Stimulated activated CD4-positive, alpha-beta T cell treated with anti-CD3 and anti-CD28 coated beads, Interleukin-15, amount 100 ng/mL, for 48 hours (primary cell): ENCODE data around the gene ABCC11.

Source experiments
- DNase-seq, 2 donors: peaks; one replicate each; pipeline ENCODE4 v3.0.0-alpha.2; 2020; ENCODE audit warnings: low read depth in 2 of 2

Gene ABCC11

DNA sequence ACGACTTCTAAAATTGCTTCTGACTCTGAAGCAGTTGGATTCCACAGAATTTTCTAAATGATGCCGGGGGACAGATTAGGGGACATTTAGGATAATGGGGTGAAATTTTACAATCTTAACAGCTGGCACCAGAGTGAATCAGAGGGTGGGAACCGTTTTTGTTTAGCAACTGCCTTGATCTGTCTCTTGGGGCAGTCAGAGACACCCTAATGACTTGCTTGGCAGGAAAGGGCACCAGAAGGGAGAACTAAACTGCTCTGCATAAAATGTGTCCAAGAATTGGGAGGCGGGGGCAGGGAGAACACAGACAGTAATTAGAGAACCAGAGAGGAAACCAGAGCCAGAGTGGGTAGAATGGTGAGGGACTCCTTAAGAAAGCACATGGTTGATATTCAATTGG, 85.4 kb downstream of the ABCC11 start:
- no peak for DNase-seq

DNA sequence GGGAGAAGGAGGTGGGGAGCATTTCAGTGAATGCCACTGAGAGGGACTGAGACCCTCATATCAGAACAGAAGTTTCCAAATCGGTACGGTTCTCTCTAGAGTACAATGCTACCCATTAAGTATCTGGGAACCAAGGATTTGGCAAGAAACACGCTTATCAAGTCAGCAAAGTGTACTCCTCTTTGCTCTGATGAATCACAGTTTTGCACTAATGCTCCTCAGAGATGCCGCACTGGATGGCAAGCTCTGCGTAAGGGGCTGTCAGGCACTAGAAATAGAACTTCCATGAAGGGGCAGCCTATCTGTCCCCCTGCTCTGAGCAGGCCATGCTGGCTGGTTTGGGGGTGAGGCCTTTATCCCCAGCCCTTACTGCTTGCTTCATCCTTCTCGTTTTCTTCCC, 86.8 kb downstream of the ABCC11 start:
- no peak for DNase-seq

DNA sequence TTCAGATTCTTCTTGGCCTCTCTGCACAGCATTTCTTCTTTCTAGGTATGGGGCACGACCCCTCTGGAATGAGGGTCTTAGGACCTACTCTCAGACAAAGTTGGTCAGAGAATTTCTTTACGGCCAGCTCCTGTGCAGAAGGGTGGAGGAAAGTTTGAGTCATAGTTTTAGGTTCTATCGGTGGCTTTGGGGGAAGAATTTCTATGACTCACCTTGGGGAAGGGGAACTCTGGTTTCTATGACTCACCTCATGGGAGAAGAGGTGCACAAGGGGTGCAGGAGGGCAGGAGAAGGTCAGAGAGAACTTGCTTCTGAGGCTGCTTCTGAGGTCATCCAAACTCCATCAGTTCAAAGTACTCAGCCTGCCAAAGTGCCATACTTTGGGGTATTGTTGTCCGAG, 89.0 kb downstream of the ABCC11 start:
- peak; percentile 33 to 52 for DNase-seq

DNA sequence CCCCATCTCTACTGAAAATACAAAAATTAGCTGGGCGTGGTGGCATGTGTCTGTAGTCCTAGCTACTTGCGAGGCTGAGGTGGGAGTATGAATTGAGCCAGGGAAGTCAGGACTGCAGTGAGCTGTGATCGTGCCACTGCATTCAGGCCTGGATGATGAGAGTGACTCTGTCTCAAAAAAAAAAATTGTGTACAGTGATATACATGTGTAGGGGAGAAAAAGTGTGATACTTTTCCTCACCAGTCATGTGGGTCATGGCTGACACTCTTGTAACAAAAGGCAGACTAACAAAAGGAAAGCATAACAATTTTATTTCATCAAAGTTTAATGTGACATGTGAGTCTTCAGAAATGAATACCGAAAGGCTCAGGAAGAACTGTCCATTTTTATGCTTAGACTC, 89.5 kb downstream of the ABCC11 start:
- DNase-seq: no peak

DNA sequence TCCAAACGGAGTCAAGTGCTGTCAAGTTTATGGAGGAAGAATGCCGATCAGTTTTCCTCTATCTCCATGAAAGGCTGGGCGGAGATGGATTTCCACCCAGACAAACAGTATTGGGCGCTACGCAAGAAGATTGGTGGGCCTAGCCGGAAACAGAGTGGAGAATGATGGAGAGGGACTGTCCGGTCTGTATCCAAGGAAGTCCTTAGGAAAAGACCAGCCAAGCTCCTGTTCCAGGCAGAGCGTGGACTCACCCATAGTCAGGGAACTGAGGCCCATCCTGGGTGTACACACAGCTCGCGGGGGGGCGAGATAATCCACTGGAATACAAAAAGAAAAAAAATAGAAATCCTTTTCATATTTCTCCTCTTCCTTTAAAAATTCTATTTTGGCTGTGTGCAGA, 90.0 kb downstream of the ABCC11 start:
- DNase-seq: no peak

DNA sequence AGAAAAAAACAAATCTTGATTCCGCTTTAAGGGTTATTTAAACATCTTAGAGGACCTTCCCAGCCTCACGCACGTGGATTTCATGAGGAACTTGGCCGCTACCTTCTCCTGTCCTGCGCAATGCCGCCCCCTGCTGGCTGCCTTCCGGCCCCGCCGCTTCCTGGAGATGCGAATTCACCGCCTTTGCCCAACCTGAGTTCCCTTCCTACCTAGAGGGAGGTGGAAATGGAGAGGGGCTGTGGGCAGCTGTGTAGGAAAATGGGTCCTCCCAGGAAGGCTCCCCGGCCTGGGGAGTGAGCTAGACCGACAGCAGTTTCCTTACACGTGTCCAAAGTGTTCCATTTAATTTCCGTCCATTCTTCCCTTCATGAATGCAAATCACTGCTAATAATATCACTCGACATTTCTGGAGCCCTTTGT, 90.5 kb downstream of the ABCC11 start:
- DNase-seq: peak; percentile 67 to 80

DNA sequence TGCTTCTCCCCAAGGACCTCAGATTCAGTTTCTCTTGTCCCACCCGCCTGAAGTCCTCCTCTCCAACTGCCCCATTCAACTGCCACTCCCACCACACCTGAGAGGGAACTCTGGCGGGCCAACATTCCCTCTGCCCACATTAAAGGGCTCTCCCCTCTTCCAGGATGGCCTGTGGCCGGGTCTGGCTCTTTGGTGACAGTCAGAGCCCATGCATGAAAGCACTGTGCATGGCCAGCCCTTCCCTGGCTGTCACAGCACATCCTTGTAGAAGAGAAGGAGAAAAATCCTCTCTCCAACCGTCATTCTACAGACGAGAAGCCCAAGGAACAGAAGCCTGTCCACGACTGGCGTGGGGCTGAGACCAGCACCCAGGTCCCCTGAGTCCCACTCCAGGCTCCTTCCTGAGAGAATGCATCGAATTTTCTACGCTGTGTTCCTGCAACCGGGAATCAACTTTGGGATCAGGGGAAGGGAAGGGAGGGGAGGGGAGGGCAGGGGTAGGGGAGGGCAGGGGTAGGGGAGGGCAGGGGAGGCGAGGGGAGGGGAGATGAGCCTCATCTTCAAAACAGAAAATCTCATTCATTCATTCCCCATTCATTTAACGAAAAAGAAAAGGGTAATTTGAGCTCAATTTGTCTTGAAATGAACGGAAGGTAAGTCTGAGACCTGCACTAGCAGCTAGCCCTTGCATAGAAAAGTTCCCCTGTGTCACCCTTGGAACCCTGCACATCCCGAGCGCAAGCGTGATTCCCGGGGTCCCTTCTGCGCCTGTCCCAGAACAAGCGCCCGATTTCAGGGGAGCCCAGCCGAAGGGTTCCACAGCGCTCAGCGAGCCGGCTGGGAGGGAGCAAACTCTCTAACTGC, 91.2 kb downstream of the ABCC11 start, which contains the start of gene ABCC12:
Gene ABCC12 (minus strand): TSS at position 68 of the 864 bp plus-strand sequence. CDS start 9,569 bp downstream, outside the sequence.
- no peak for DNase-seq

DNA sequence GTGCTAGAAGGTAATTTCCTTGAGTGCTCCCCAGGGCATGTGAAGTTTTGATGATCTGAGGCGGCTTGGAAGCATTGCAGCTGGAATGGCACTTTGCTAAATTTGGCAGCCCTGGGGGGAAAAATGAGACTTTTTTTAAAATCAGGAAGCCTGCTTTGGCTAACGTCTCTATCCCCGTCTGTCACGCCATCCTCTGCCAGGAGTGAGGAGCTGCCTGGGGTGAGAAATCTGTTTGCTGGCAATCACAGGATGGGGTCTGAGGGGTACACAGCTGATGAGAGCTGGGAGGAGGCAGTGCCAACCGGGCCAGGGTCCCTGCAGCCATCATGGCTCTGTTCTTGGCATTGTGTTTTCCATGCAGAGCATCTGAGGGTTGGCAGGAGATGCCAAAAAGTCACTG, 93.6 kb downstream of the ABCC11 start:
- no peak for DNase-seq

DNA sequence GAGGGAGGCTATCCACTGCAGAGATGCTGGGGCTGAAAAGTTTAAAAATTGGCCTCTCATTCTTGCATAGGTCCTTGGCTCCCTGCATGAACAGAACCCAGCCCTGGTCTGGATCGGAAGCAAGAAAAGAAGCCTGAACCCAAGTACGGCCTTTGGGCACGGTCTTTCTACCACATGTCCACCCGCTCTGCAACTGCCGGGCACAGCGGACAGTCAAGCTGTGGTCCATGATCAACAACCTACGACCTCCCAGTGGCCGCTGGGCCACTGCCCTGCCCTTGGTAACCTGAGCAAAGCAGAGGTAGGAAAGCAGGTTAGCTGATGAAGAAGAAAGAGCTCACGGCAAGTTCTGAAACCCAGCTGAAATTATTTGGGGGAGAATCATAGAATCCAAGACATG, 95.1 kb downstream of the ABCC11 start:
- DNase-seq: no peak

DNA sequence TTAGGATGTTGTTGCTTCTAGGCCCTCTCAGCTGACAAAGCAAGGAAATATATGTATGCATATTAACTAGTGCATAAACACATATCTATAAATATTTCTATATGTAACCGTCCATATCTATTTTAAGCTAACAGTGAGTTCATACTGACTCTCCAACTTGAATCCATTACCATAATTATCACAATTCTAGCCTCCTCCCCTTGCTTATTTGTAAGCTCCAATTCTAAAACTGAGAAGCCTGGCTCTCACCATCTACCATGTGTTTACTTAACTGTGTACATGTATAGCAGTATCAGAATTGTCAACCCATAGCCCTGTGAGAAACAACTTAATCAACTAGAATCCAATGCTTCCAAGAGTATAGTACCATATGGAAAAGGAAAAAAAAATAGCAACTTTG, 96.6 kb downstream of the ABCC11 start:
- no peak for DNase-seq

DNA sequence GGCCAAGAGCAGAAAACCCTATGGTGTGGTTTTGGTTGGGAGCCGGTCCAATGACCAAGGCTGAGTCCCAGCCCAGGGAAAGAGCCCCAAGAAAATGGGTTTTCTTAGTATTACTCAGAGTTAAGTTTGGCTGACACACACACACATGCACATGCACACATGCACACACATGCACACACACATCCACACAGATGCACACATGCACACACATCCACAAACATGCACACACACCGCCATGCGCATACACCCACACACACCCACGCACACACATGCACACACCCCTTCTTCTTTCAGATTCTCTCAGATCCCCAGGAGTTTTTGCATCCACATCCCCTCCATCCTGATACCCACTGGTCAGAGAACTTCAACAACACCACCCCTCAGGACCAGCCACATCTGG, 100.6 kb downstream of the ABCC11 start:
- DNase-seq: no peak

DNA sequence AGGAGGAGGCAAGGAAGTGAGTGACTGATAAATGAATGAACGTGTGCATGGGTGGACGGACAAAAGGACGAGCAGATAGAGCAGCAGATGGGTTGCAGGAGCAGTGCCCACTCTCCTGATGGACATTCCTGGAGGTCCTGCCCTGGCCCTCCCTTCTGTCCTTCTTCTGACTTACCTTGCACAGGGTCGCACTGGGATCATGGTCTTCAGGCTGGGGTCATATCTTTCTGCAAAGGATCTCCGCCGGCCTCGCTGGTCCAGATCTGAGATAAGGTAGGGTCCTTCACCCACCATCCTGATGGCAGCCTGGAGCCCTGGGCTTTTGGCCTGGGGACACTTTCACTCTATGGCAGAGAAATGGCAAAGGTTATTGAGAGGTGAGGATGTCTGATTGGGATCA, 101.2 kb downstream of the ABCC11 start:
- no peak for DNase-seq

DNA sequence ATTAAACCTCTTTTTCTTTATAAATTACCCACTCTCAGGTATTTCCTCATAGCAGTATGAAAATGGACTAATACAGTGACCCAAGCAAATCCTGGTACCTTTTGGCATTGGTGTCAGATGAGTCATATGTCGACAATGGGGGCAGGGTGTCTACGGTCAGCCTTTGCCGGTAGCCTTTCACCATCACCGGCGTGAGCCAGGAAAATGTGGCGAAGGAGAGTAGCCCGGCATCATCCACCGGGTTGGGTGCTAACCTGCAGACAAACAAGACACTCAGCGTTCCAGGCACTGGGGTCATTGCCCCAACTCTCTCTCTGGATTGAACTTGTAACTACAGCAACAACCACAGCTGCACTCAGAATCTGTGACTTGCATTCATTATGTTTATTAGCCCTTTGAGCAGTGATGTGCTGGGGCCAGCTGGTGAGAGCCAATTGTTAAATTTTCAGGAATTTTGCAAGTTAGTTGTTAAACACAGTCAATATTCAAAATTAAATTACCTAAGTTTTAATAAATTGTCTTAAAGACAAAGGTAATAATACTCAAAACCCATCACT, 103.4 kb downstream of the ABCC11 start:
- no peak for DNase-seq

DNA sequence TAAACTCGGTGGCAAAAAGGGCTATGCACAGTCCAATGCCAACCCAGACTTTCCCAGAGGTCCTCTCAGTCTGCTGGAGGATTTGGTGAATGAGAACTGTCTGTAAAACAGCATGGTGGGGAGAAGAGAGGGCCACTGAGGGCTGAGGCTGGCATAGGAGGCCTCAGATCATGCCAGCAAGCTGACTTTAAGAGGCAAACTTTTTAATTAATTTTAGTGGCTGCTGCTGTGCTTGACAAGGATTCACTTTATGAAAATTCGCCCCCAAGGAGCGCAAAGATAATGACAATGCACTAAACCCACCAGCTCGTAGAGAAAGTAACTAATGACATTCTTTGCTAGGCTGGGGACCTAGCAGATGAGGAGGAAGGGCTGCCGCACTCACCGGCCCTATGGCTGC, 106.5 kb downstream of the ABCC11 start:
- DNase-seq: no peak

DNA sequence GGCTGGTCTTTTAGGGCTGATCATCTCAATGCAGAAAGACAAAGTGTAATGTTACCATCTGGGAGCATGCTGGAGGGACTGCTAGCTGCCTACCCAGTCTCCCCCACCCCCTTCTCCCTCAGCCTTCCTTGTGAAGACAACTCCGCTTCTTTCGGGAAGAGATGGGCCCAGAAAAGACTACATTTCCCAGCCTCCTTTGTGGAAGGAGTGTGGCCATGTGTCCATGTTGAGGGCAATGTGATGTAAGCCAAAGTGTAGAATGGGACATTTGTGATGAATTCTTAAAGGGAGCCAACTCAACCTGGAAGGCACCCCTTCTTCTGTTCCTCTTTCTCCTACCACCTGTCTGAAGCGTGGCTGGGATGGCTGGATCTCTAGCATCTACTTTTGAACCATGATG, 107.8 kb downstream of the ABCC11 start:
- no peak for DNase-seq

DNA sequence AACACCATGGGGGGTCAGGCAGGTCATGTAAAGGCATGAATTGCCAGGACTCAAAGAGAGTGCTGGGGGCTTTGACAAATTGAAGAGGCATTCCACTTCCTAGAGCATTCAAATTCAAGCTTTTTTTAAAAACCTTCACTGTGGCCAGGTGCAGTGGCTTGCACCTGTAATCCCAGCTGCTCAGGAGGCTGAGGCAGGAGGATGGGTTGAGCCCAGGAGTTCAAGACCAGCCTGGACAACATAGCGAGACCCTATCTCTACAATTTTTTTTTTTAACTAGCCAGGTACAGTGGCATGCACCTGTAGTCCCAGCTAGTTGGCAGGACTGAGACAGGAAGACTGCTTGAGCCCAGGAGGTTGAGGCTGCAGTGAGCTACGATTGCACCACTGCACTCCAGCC, 108.8 kb downstream of the ABCC11 start:
- no peak for DNase-seq

DNA sequence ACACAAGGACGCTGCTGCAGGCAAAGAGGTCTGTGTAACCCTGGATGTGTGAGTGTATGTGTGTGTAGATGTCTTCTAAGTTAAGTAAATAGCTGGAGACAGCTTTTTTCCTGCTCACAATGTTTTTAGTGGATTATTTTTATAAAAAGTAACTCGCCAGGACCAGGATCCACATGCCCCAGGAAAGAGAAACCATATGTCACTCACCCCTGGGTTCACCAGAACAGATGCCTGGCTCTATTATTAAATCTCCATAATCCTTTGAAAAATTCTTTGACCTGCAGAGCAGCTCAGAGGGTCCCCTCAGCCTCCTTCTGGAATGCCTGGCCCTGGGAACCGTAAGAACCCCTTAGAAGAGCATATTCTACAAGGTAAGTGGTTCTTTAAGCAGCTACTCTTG, 109.5 kb downstream of the ABCC11 start:
- DNase-seq: no peak

DNA sequence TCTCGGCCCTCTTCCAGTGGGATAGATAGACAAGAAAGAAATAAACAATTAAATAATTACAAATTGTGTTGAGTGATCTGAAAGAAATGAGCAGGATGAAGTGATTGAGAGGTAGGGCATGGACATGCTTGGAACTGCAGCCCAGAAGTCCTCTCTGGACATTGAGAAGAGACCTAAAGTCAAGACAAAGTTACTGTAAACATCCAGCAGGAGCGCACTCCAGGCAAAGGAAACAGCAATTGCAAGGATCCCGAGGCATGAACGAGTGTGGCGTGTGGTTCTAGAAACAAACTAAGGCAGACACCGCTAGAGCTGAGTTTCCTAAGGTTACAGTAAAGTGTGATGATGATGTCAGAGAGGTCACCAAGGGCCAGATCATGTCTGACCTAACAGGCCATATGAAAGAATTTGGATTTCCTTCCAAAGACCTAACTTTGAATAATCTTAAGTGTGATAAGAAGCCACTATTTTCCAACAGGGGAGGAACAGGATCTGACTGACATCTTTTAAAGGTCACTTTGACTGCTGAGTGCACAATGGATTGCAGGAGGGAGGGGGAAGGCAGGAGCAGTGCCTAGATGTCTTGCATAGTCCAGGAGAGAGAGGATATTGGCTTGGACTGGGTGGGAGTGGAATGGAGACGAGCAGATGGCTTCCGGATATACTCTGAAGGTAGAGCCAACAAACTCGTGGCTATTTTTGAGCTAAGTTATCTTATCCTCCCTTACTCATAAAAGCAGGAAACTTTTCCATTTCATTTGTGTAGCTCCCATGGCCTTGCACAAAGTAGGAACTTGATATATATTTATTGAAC, 110.6 kb downstream of the ABCC11 start:
- no peak for DNase-seq

DNA sequence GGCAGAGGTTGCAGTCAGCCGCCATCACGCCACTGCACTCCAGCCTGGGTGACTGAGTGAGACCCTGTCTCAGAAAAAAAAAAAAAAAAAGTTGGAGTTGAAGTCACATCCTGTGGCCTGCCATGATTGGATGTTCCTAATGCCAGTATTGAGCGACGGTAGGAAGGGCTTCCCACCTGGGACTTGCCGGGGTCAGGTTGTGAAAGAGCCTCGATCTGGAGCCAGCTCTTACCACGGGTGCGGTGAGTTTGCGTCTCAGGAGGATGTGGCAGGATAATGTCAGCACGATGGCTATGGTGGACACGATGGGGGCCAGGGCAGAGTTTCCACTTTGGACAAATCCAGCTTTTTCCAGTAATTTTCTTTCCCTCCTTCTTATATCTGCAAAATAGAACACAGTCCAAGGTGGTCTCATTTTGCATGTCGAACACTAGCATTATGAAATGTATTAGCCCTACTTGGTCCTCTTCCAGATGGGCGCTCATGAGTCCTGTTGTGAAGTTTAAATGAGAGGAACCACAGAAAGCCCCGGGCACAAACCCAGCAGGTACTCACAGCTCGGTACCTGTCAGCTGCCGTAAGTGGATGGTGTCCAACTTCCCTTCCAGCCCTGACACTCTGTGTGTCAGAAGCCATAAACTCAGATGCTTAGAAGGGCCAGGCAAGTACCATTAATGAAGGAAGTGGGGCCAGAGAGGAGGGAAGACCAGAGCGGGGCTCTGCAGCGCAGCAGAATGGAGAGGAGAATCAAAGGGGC, 113.7 kb downstream of the ABCC11 start:
- DNase-seq: no peak

DNA sequence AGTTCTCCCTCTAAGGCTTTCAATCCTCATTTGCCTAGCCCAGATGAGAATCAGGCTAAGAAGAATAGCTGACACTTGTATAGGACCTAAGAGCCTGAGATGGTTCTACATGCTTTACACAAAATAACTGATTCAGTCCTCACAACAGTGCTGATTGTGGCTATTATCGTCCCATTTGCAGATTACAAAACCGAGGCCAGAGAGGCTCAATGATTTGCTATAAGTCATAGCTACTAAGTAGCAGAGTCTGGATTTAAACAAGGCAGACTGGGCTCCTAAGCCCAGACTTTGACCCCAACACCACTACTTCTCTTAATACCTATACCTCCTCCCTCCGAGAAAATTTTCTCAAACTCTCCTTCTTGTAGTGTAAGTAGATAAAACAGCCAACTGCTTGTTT, 114.6 kb downstream of the ABCC11 start:
- no peak for DNase-seq

DNA sequence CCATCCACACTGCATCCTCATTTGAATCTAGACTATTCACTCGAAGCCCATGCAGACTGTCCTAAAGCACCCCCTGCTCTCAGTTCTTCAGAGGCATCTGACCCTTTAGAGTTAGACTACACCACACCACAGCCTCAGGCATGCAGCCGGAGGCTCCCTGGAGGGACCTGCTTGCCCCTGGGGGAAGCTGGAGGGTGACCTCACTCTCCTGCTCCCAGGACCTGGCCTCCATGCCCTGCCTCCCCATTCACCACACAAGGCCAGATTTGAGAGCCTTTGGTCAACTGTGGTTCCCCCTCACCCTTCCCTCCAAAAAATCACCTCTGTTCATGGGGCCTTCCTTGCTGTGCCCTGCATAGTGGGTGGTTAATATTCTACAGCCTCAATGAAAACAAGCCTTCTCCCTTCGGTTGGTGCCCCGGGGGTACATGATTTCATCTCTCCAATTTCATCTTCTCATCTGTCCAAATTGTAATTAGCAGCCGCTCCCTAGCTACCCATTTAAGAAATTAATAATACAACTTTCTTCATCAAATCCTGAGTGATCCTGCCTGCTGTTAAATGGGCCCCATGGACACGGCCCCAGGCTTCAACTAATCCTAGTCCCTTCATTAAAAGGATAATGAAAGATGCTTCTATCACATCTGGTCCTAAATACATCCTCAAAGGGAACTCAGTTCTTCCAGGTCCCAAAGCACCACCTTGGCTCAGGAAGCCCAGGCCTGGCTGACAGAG, 116.0 kb downstream of the ABCC11 start:
- DNase-seq: no peak
